SK-N-MC (cell line): ENCODE data around the gene PHLDA3.

Source experiments
- EZH2 ChIP-seq: fragments of 200-600 bp; sonication (generic); IDR thresholded peaks from one replicate; pipeline ENCODE4 v1.6.1; 2017; ENCODE audit warnings: antibody characterized with exemption
- FOXP2 ChIP-seq: optimal IDR thresholded peaks from 2 replicates; pipeline ENCODE3; 2011; ENCODE audit warnings: mild to moderate bottlenecking, moderate library complexity; ENCODE audit not compliant: insufficient read depth; ENCODE audit errors: extremely low read length, control extremely low read depth
- POLR2AphosphoS5 ChIP-seq: IDR thresholded peaks from 2 replicates; pipeline ENCODE4 v1.6.1; 2012; ENCODE audit warnings: mild to moderate bottlenecking, low read depth, low read length, borderline replicate concordance

GRCh38 chr1:201459775-201460174 is 9.2 kb downstream of the PHLDA3 start:
- no peak for TF ChIP-seq POLR2AphosphoS5
- no peak for TF ChIP-seq EZH2
- TF ChIP-seq FOXP2 = no peak
